Fibroblast of skin of right quadriceps (primary cell): ENCODE data around the gene MAP4.
"Not testable (repeated sequence)": the region's sequence is repeated elsewhere in the genome, so short reads cannot be mapped to it uniquely, and the experiment has no call there.

Source experiments
- DNase-seq: peaks from one replicate; pipeline ENCODE4 v3.0.0-alpha.2; 2013

The MAP4 gene

GRCh38 chr3:47856669-47857068, 159.5 kb downstream of the MAP4 start:
- no peak for DNase-seq

GRCh38 chr3:47855461-47856383, 160.5 kb downstream of the MAP4 start:
- no peak for DNase-seq

- DNase-seq = no peak
These were observed 161.3 kb downstream of the MAP4 start for GRCh38 chr3:47854720-47855455.

- DNase-seq = no peak
These were observed 161.9 kb downstream of the MAP4 start for GRCh38 chr3:47854267-47854666.

DNA sequence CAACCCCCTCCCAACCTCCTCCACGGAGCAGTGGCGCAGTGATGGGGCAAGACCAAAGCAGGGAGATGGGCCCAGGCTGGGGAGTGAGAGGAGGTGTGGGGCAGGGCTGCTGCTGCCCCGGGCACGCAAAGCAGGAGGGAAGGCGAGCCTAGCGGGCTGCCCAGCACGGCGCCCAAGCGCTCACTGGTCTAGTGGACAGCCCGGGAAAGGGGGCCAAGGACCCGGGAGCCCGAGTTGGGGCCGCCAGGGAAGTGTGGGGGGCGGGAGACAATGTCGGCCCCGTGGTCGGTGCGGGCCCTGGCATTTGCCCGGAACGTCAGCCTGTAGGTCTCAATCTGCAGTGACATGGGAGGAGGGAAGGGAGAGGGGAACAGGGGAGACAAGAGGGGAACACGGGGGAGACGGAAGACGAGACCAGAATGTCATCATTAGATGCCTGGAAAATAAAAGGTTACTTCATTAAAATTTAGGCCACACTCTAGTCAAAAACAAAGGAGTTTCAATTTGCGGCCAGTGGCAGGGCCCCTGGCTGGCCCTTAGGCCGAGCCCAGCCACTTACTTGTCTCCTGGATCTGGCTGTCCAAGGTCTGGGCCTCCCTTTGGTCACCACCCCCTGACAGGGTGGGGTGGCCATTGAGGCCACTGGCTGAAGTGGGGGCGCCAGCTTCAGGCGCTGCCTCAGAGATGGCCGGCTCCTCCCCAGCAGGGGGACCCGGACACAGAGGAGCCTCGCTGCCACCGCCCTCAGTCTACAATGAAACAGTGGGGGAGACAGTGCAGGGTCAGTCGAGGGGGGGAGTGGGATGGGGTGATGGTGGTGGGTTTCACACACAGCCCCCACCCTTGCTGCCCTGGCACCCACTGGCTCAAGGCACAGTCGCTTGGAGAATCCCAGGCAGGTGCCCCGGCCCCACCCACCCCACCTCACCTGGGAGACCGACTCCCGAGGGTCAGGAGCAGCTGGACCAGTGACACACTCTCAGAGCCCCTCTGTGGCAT, 163.3 kb downstream of the MAP4 start:
- DNase-seq = no peak

DNA sequence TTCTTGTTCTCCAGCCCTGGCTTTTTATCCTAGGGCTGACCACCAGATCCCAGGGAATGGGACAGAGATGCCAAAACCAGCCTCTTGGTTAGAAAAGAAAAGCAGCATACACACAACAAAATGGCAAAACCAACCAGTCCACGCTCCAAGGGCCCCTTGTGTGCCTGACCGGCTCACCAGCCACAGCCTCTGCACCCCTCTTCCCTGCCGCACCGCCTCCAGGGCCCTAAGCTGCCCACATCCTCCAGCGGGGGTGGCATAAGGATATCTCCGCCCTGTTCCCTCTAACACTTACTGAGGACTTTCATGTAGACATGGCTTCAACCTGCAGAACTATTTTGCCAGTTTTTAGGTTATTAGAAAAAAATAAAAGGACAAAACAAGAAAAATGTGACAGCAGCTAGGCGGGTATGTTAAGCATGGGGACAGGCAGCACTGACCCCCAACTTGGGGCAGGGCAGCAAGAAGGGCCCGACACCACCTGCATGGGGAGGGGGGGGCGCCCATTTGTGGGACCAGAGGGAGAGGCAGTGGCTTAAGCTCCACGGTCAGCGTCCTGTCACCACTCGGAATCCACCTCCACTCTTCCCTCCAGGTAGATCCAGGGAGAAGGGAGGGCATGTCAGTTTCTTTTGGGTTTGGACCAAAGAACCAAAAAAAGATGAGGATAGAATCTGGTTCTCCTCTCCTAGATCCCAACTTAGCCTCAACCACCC, 164.2 kb downstream of the MAP4 start:
- DNase-seq = no peak

- no peak for DNase-seq
These were observed 165.4 kb downstream of the MAP4 start for GRCh38 chr3:47850564-47851410.

DNA sequence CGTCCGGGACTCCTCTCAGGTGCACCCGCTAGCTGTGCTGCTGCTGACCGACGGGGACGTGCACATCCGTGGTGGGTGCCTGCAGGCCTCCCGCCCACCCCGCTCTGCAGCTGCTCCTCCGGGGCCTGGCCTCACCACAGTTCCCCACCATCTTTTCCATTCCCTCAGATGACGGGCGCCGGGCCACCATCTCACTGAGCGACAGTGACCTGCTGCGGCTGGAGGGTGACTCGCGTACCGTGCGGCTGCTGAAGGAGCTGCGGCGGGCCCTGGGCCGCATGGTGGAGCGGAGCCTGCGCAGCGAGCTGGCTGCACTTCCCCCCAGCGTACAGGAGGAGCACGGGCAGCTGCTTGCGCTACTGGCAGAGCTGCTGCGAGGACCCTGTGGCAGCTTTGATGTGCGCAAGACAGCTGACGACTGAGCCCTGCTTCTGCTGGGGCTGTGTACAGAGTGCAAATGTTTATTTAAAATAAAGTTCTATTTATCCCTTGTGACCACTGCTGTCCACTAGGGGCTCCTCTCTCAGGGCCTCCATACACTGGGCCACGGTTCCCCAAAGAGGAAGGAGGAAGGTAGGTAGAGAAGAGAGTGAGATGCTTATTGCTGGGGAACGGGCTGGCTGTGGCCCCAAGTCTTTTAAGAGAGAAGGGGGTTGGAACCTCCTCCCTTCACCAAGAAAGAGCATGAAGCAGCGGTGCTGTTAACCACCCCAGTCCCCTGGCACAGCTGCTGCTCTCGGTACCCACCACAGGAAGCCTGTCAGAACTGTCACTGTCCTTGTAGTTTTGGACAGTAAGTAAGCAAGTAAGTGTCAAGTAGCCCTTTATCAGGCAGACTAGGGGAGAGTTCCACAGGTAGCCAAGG, 166.3 kb downstream of the MAP4 start:
- DNase-seq = peak; percentile 40

DNA sequence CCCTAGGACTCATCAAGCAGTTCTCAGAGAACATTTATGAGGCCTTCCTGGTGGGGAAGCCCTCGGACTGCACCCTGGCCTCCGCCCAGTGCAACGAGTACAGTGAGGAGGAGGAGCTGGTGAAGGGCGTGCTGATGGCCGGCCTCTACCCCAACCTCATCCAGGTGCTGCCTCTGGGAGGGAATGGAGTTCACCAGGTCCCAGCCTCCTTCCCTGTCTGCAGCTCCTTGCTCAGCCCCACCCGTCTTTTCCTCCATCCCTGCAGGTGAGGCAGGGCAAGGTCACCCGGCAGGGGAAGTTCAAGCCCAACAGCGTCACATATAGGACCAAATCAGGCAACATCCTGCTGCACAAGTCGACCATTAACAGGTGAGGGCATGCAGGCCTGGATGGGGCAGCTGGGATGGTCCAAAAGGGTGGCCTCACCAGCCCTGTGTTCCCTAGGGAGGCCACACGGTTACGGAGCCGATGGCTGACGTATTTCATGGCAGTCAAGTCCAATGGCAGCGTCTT, 167.0 kb downstream of the MAP4 start:
- DNase-seq = no peak

DNA sequence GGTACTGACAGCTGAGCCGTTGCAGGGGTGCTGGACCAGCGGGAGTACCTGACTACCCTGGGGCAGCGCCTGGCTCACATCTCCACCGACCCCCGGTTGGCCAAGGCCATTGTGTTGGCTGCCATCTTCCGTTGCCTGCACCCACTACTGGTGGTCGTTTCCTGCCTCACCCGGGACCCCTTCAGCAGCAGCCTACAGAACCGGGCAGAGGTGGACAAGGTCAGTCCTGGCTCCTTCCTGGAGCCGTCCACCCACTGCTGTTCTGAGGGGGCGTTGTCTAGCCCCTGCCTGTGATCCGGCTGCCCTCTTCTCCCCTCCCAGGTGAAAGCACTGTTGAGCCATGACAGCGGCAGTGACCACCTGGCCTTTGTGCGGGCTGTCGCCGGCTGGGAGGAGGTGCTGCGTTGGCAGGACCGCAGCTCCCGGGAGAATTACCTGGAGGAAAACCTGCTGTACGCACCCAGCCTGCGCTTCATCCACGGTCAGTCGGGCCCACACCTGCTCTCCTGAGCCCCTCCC, 167.6 kb downstream of the MAP4 start:
- no peak for DNase-seq

GRCh38 chr3:47847801-47848518, 168.3 kb downstream of the MAP4 start:
- DNase-seq = no peak

DNA sequence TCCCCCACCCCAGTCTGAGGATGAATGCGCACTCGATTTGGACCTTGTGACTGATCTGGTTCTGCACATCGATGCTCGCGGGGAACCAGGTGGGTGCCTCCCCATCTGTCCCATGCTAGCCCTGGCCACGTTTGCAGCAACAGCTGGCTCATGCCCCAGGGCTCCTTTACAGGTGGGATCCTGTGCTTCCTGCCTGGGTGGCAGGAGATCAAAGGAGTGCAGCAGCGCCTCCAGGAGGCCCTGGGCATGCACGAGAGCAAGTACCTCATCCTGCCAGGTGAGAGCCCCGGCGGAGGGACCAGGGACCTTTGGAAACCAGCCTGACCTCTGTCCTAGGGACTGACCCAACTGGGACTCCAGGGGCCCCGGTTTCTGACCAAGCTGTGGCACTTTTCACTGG, 169.0 kb downstream of the MAP4 start:
- no peak for DNase-seq

GRCh38 chr3:47846880-47847248, 169.4 kb downstream of the MAP4 start:
- DNase-seq = no peak

DNA sequence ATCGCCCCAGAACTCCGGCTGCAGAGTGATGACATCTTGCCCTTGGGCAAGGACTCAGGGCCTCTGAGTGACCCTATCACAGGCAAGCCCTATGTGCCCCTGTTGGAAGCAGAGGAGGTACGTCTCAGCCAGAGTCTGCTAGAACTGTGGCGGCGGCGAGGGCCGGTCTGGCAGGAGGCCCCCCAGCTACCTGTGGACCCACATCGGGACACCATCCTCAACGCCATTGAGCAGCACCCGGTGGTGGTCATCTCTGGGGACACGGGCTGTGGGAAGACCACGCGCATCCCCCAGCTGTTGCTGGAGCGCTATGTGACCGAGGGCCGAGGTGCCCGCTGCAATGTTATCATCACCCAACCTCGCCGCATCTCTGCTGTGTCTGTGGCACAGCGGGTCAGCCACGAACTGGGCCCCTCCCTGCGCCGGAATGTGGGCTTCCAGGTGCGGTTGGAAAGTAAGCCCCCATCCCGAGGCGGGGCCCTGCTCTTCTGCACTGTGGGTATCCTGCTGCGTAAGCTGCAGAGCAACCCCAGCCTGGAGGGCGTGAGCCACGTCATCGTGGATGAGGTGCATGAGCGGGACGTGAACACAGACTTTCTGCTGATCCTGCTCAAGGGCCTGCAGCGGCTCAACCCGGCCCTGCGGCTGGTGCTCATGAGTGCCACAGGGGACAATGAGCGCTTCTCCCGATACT, 169.9 kb downstream of the MAP4 start:
- no peak for DNase-seq

GRCh38 chr3:47841786-47842349, 174.3 kb downstream of the MAP4 start:
- no peak for DNase-seq

DNA sequence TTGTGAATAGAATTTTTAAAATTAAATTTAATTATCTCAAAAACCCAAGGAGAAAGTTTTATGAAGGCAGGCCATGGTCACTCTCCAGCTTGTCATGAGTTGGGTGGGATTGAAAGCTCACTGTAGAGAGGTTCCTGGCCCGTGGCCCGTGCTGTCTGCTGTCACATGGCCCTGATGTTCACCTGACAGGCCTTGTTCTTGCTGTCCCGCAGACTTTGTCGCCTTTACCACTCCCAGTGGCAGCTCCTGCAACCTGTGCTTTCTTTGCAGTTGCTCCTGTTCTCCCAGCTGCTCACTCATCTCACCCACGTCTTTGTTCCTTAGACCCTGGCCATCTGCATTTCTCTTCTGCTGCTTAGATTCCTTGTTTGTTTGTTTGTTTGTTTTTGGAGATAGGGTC, 177.7 kb downstream of the MAP4 start:
- no peak for DNase-seq

GRCh38 chr3:47836986-47837385, 179.2 kb downstream of the MAP4 start:
- DNase-seq = no peak

GRCh38 chr3:47829482-47829881, 186.7 kb downstream of the MAP4 start:
- not testable (repeated sequence) for DNase-seq
